Inflammatory macrophage (primary cell): ENCODE data around the gene NECTIN3.

ENCODE experiments used
- DNase-seq, 2 donors: peaks; one replicate each; pipeline ENCODE4 v3.0.0-alpha.2; 2020 to 2022

Gene NECTIN3

GRCh38 chr3:111210003-111210711 is 138.5 kb downstream of the NECTIN3 start:
- DNase-seq = no peak

GRCh38 chr3:111210866-111211564 is 139.4 kb downstream of the NECTIN3 start:
- DNase-seq = no peak

- DNase-seq = no peak
Observed at GRCh38 chr3:111212511-111212910, 140.9 kb downstream of the NECTIN3 start.

- DNase-seq = no peak
Observed at GRCh38 chr3:111215481-111215880, 143.9 kb downstream of the NECTIN3 start.

- no peak for DNase-seq
Observed at GRCh38 chr3:111218615-111219014, 147.0 kb downstream of the NECTIN3 start.

- no peak for DNase-seq
Observed at GRCh38 chr3:111227216-111227615, 155.6 kb downstream of the NECTIN3 start.

- no peak for DNase-seq
Observed at GRCh38 chr3:111229301-111229700, 157.7 kb downstream of the NECTIN3 start.

- no peak for DNase-seq
Observed at GRCh38 chr3:111236836-111237713, 165.5 kb downstream of the NECTIN3 start.

- DNase-seq = no peak
Observed at GRCh38 chr3:111237946-111238345, 166.3 kb downstream of the NECTIN3 start.

- no peak for DNase-seq
Observed at GRCh38 chr3:111238885-111239284, 167.3 kb downstream of the NECTIN3 start.

GRCh38 chr3:111241960-111242359 is 170.3 kb downstream of the NECTIN3 start:
- DNase-seq = no peak
